Measurements from ENCODE around the gene ZNF132. TPM values are rescaled to one million over a fixed set of nuclear protein-coding genes. Genes with fewer than 3 reads are reported as not detected.
A peak's percentile ranks its signal among the peaks of the same experiment; 100 is the strongest.
"Not testable (repeated sequence)": the region's sequence is repeated elsewhere in the genome, so short reads cannot be mapped to it uniquely, and the experiment has no call there.

Gene ZNF132
- total RNA-seq (2021) (1.5 and 2.1 TPM in 2 replicates), Bru-seq, nascent RNA (percentile 44 among the genes with signal in this experiment), BruChase-seq, experiment 1, labeled RNA remaining after a 2-hour chase (percentile 41 among the genes with signal in this experiment), BruChase-seq, experiment 2, labeled RNA remaining after a 6-hour chase (percentile 32 among the genes with signal in this experiment)
- long read RNA-seq, partial matches to known transcripts: 0 of 1 reads
- long read RNA-seq, other reads (novel, unspliced or antisense): 1 of 1 reads

- Histone ChIP-seq H3K9me3 (ENCODE audit: insufficient read depth, low read depth) (no peaks in the 10 kb centered on the region), H3K4me3 (peak within 1 kb of the TSS; percentile 39; the same call in 1 of the 2 replicates), H3K36me3 (ENCODE audit: low read depth) (no peaks in the 10 kb centered on the region), H4K20me1 (ENCODE audit: insufficient read depth) (no peaks in the 10 kb centered on the region), H3K79me2 (ENCODE audit: low read depth) (no peaks in the 10 kb centered on the region), H3K4me2 (peak within 1 kb of the TSS; percentile 53), H3K9me2 (ENCODE audit: insufficient read depth) (no peaks in the 10 kb centered on the region), H3K4me1 (replicated peaks; ENCODE audit: insufficient read depth) (no peaks in the 10 kb centered on the region), H3F3A (ENCODE audit: insufficient read depth, low read depth) (no peaks in the 10 kb centered on the region), H2AFZ (peak within 1 kb of the TSS; percentile 68; the same call in 1 of the 2 replicates), H3K27ac (no peak within 1 kb of the TSS), H3K27me3 (ENCODE audit: insufficient read depth, low read depth) (no peaks in the 10 kb centered on the region)
- ChIA-PET CTCF (no interaction called here), POLR2A (ENCODE audit: unreplicated experiment) (interaction anchor here (0.7 kb wide), 1 partner anchor 595 kb away, joined by 4 read pairs; no protein-coding TSS in a partner anchor)
- peak; percentile 66 to 71 for DNase-seq
- TF ChIP-seq, protein P1, sequence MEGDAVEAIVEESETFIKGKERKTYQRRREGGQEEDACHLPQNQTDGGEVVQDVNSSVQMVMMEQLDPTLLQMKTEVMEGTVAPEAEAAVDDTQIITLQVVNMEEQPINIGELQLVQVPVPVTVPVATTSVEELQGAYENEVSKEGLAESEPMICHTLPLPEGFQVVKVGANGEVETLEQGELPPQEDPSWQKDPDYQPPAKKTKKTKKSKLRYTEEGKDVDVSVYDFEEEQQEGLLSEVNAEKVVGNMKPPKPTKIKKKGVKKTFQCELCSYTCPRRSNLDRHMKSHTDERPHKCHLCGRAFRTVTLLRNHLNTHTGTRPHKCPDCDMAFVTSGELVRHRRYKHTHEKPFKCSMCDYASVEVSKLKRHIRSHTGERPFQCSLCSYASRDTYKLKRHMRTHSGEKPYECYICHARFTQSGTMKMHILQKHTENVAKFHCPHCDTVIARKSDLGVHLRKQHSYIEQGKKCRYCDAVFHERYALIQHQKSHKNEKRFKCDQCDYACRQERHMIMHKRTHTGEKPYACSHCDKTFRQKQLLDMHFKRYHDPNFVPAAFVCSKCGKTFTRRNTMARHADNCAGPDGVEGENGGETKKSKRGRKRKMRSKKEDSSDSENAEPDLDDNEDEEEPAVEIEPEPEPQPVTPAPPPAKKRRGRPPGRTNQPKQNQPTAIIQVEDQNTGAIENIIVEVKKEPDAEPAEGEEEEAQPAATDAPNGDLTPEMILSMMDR (conservative IDR thresholded peaks at IDR 0.05): no peak
- no peak for TF ChIP-seq EZH2 (IDR thresholded peaks at IDR 0.05; ENCODE audit: low read depth)
- intact Hi-C loops (cut with micrococcal nuclease; ENCODE audit: unreplicated experiment): no loop called here
- TSS peak; percentile 93 for BruUV-seq (replicated peaks)
Observed at GRCh38 chr19:58439576-58440554, at the start of gene ZNF132. Gene ZNF132, minus strand, starts transcription at chr19:58440153. Its CDS starts 332 bp downstream, at chr19:58439821.

DNA sequence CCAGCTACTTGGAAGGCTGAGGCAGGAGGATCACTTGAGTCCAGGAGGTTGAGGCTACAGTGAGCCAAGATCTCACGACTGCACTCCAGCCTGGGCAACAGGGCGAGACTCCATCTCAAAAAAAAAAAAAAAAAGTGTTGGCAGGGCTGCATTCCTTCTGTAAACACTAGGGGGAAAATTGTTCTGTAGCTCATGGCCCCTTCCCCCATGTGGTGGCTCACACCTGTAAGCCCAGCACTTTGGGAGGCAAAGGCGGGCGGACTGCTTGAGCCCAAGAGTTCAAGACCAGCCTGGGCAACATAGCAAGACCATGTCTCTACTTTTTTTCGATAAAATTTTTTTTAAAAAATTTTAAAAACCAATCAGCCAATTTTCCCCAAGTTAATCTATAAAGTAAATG is 44.4 kb upstream of the ZNF132 start:
- H3K4me1 ChIP-seq (replicated peaks; ENCODE audit: insufficient read depth); H3F3A ChIP-seq (ENCODE audit: insufficient read depth, low read depth); H3K4me3 ChIP-seq; H2AFZ ChIP-seq; H3K9me2 ChIP-seq (ENCODE audit: insufficient read depth); H3K9me3 ChIP-seq (ENCODE audit: insufficient read depth, low read depth); H3K4me2 ChIP-seq; H3K79me2 ChIP-seq (ENCODE audit: low read depth); CTCF ChIA-PET; H3K27ac ChIP-seq; DNase-seq; H3K36me3 ChIP-seq (ENCODE audit: low read depth); H4K20me1 ChIP-seq (ENCODE audit: insufficient read depth); intact Hi-C loops (cut with micrococcal nuclease; ENCODE audit: unreplicated experiment); BruUV-seq (replicated peaks); H3K27me3 ChIP-seq (ENCODE audit: insufficient read depth, low read depth): not testable (repeated sequence)
- POLR2A ChIA-PET (ENCODE audit: unreplicated experiment): interaction anchor here (0.6 kb wide), 1 partner anchor 35 kb away, joined by 3 read pairs; the partner anchor contains the start of gene ZBTB45

DNA sequence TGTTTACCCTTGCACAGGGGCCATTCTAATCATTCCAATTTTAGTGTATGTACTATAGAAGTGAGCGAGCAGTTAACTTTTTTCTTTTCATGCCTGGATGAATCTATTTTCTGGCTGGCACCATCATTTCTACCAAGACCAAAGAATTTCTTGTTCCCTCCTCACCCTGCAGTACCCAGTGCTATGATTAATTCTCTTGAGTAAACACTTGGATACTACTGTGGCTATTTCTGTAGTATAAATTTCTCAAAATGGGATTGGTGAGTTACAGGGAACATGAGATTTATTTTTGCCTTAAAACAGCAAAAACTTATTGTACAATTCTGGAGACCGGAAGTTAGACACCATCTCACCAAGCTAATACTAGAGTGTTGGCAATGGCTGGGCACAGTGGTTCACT is 43.8 kb upstream of the ZNF132 start:
- no peak overlapping the region for H3K4me2 ChIP-seq
- H3K4me1 ChIP-seq (replicated peaks; ENCODE audit: insufficient read depth): peaks cover 5% of the 10 kb centered on the region; the same call in 1 of the 2 replicates
- BruUV-seq (replicated peaks): no TSS peak
- DNase-seq: no peak
- no peaks in the 10 kb centered on the region for H3K79me2 ChIP-seq (ENCODE audit: low read depth)
- intact Hi-C loops (cut with micrococcal nuclease; ENCODE audit: unreplicated experiment): no loop called here
- no peaks in the 10 kb centered on the region for H3K9me2 ChIP-seq (ENCODE audit: insufficient read depth)
- CTCF ChIA-PET: no interaction called here
- TF ChIP-seq EZH2 (IDR thresholded peaks at IDR 0.05; ENCODE audit: low read depth): no peak
- TF ChIP-seq, protein P1 (conservative IDR thresholded peaks at IDR 0.05): no peak
- POLR2A ChIA-PET (ENCODE audit: unreplicated experiment): no interaction called here
- H3K36me3 ChIP-seq (ENCODE audit: low read depth): no peaks in the 10 kb centered on the region
- no peak overlapping the region for H3K27ac ChIP-seq
- H3K4me3 ChIP-seq: no peak overlapping the region
- H2AFZ ChIP-seq: no peak overlapping the region
- no peaks in the 10 kb centered on the region for H3K9me3 ChIP-seq (ENCODE audit: insufficient read depth, low read depth)
- H3F3A ChIP-seq (ENCODE audit: insufficient read depth, low read depth): no peaks in the 10 kb centered on the region
- no peaks in the 10 kb centered on the region for H4K20me1 ChIP-seq (ENCODE audit: insufficient read depth)
- H3K27me3 ChIP-seq (ENCODE audit: insufficient read depth, low read depth): no peaks in the 10 kb centered on the region
